OCI-M2 (cell line): ENCODE measurements around the gene NEIL1.
"Not testable (repeated sequence)": the region's sequence is repeated elsewhere in the genome, so short reads cannot be mapped to it uniquely, and the experiment has no call there.

Experiments used
- DNase-seq: peaks from one replicate; lab custom pipeline; 2025; ENCODE audit not compliant: unreplicated experiment; lab: John Stamatoyannopoulos, UW

The NEIL1 gene

GRCh38 chr15:75371901-75372688, 25.3 kb downstream of the NEIL1 start:
- DNase-seq: no peak

- DNase-seq: no peak
Observed at GRCh38 chr15:75380773-75381172, 33.9 kb downstream of the NEIL1 start.

- not testable (repeated sequence) for DNase-seq
Observed at GRCh38 chr15:75383986-75384385, 37.1 kb downstream of the NEIL1 start.

GRCh38 chr15:75389791-75390382, 43.0 kb downstream of the NEIL1 start:
- no peak for DNase-seq

- no peak for DNase-seq
Observed at GRCh38 chr15:75397494-75397893, 50.7 kb downstream of the NEIL1 start.

GRCh38 chr15:75403892-75404291, 57.1 kb downstream of the NEIL1 start:
- DNase-seq: no peak
